ENCODE results near the gene FBXW8.
A peak's percentile ranks its signal among the peaks of the same experiment; 100 is the strongest.

Gene FBXW8

DNA sequence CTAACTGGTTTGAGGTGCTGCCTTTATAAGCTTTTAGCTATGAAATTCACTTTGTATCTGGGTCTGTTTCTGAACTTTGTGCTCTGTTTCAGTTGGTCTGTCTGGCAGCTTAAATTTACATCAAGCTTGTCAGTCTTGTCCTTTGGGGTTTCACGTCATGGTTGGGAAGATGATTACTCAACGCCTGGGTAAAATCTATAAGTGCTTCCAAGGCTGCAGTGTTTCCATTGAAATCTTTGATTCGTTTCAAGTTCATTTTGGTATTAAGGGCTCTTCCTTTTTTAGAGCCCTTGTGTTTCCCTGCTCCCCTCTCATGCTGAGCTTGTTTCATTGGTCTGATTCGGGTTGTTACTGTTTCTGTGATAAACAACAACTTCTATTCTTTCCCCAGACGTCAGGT lies 58.2 kb downstream of the FBXW8 start:
- no peak for DNase-seq (ENCODE audit: low read depth)
- Histone ChIP-seq H3K4me3 (ENCODE audit: low read length) (no peak overlapping the region), H3K27me3 (replicated peaks; ENCODE audit: control insufficient read depth, insufficient read depth, low read length) (no peaks in the 10 kb centered on the region), H3K4me1 (ENCODE audit: control insufficient read depth, insufficient read depth, low read length) (peaks cover 8% of the 10 kb centered on the region), H3K9ac (ENCODE audit: low read length) (no peak overlapping the region), H3K36me3 (ENCODE audit: control insufficient read depth, insufficient read depth, low read length, severe bottlenecking) (peaks cover 41% of the 10 kb centered on the region), H3K9me3 (ENCODE audit: control insufficient read depth, low read length) (no peaks in the 10 kb centered on the region)

DNA sequence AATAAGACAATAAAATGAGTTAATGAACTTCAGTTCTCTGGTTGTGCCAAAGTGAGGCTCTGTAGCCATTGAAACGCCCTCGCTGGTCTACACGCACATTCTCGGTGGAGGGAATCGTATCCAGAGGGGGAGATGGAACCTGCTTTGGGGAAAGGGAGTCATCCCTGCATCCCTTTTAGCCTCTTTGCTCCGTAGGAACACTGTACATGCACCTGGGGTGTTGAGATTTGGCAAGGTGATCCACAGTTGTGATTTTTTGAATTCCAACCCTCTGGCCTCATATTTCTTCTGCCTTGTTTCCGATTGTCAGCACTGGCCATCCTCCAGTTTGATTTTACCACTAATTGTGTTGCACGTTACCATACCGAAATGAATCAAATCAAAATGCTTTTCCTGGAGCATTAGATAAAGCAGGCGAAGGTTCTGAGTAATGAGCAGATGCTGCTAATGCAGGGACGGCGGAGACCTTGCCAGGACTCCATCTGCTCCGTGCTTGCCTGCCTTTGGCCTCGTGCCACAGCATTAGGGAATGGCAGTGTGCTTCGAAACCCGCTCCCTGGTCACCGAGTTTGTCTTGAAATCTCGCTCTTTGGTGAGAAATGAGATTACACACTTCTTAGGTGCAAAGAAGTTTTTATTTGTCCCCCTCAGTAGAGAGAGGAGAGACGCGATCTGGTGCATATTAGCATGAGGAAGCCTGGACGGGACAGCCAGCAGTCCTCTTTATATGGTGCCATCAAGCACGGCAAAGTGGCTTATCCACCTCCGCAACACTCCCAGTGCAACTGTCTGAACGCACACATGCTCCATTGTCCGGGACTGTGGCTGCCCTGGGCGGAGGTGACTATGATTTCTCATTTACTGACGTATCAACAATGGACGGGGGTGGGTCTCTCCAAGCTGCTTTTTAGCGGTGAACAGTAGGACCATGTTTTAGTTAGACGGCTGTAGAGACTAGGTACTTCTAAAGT lies 59.1 kb downstream of the FBXW8 start:
- no peak overlapping the region for H3K9ac ChIP-seq (ENCODE audit: low read length)
- H3K4me1 ChIP-seq (ENCODE audit: control insufficient read depth, insufficient read depth, low read length) = peaks cover 8% of the 10 kb centered on the region
- no peak for DNase-seq (ENCODE audit: low read depth)
- H3K9me3 ChIP-seq (ENCODE audit: control insufficient read depth, low read length) = no peaks in the 10 kb centered on the region
- no peaks in the 10 kb centered on the region for H3K27me3 ChIP-seq (replicated peaks; ENCODE audit: control insufficient read depth, insufficient read depth, low read length)
- H3K36me3 ChIP-seq (ENCODE audit: control insufficient read depth, insufficient read depth, low read length, severe bottlenecking) = peaks cover 41% of the 10 kb centered on the region
- no peak overlapping the region for H3K4me3 ChIP-seq (ENCODE audit: low read length)

DNA sequence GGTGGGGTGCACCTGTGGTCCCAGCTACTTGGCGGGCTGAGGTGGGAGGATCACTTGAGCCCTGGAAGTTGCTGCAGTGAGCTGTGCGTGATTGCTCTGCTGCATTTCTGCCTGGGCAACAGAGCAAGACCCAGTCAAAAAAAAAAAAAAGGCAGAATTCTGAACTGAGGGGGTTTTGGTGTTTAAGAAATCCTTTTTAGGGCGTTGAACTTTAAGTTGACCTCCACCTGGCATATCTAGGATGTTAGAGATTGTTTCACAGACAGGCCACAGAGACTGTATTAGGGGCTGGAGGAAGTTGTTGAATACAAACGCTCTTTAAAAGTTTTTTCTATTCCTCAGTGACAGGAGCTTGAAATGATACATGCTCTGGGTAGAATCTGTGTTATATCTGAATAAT lies 60.5 kb downstream of the FBXW8 start:
- peaks cover 19% of the 10 kb centered on the region for H3K4me1 ChIP-seq (ENCODE audit: control insufficient read depth, insufficient read depth, low read length)
- H3K9me3 ChIP-seq (ENCODE audit: control insufficient read depth, low read length) = no peaks in the 10 kb centered on the region
- H3K27me3 ChIP-seq (replicated peaks; ENCODE audit: control insufficient read depth, insufficient read depth, low read length) = no peaks in the 10 kb centered on the region
- no peak for DNase-seq (ENCODE audit: low read depth)
- H3K36me3 ChIP-seq (ENCODE audit: control insufficient read depth, insufficient read depth, low read length, severe bottlenecking) = peaks cover 29% of the 10 kb centered on the region
- H3K9ac ChIP-seq (ENCODE audit: low read length) = no peak overlapping the region
- H3K4me3 ChIP-seq (ENCODE audit: low read length) = no peak overlapping the region

DNA sequence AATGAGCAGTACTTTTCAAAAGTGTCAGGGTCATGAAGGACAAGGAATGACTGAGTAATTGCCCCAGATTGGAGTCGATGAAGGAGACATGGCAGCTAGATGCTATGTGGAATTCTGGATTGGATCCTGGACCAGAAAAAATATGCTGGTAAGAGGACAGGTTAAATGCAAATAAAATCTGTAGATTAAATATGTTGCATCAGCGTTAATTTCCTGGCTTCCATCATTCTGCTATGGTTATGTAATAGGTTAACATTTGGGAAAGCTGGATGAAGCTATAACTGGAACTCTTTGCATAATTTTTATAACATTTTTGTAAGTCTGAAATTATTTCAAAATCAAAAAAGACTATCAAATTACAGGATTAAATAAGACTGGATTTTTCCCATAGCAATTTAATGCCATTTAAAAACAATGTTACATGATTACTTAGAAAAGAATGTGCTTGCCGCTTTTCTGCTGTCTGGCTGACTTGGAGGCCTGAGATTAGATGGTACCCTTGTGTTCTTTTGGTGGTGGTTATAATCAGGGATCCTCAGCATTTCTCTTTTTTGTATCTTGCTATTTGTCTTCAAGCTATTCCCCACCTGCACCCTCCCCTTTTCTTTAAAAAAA lies 65.1 kb downstream of the FBXW8 start:
- peak; percentile 81 for DNase-seq (ENCODE audit: low read depth)
- Histone ChIP-seq H3K9me3 (ENCODE audit: control insufficient read depth, low read length) (no peaks in the 10 kb centered on the region), H3K36me3 (ENCODE audit: control insufficient read depth, insufficient read depth, low read length, severe bottlenecking) (peaks cover 15% of the 10 kb centered on the region), H3K27me3 (replicated peaks; ENCODE audit: control insufficient read depth, insufficient read depth, low read length) (no peaks in the 10 kb centered on the region), H3K4me3 (ENCODE audit: low read length) (no peak overlapping the region), H3K4me1 (ENCODE audit: control insufficient read depth, insufficient read depth, low read length) (peaks cover 25% of the 10 kb centered on the region), H3K9ac (ENCODE audit: low read length) (no peak overlapping the region)

DNA sequence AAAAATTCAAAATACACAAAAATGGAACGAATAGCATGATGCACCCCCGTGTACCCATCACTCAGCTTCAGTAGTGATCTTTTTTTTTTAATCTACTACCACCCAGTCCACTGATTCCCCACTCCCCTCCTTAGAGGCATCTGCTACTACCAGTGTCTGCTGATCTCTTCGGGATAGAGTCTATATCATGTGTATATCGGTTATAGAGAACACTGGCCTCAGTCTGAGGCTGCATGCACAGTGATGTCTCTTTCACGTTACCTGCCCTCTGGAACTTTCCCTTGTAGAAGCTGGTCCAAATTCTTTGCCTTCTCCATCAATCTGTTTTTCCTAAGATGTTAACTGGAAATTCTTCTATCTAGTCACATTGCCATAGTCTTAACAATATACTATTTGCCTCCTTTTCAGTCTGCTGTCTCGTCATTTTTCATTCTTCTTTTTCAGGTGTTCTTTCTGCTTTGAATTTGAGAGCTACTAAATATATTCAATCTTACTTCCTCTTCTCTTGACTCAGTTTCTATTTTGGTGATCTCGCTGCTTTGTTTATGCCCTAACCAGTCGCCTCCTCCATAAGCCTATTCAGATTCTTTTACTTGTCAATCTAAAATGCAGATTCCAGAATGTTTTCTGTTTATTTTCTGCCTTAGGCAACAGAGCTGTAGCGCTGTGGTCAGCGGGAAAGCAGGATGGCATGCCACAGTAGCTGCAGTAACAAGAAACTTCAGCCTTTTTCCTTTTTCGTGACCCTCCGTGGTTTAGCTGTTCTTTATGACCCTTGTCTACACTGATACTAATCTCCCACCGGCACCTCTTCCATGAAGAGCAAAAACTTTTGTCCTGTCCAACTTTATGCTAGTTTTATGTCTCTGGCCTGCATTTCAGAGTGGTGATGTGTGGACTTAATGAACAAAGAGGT lies 67.0 kb downstream of the FBXW8 start:
- peaks cover 13% of the 10 kb centered on the region for H3K36me3 ChIP-seq (ENCODE audit: control insufficient read depth, insufficient read depth, low read length, severe bottlenecking)
- H3K27me3 ChIP-seq (replicated peaks; ENCODE audit: control insufficient read depth, insufficient read depth, low read length) = no peaks in the 10 kb centered on the region
- H3K9ac ChIP-seq (ENCODE audit: low read length) = no peak overlapping the region
- no peak overlapping the region for H3K4me3 ChIP-seq (ENCODE audit: low read length)
- no peaks in the 10 kb centered on the region for H3K9me3 ChIP-seq (ENCODE audit: control insufficient read depth, low read length)
- DNase-seq (ENCODE audit: low read depth) = peak; percentile 59
- peaks cover 32% of the 10 kb centered on the region for H3K4me1 ChIP-seq (ENCODE audit: control insufficient read depth, insufficient read depth, low read length)

DNA sequence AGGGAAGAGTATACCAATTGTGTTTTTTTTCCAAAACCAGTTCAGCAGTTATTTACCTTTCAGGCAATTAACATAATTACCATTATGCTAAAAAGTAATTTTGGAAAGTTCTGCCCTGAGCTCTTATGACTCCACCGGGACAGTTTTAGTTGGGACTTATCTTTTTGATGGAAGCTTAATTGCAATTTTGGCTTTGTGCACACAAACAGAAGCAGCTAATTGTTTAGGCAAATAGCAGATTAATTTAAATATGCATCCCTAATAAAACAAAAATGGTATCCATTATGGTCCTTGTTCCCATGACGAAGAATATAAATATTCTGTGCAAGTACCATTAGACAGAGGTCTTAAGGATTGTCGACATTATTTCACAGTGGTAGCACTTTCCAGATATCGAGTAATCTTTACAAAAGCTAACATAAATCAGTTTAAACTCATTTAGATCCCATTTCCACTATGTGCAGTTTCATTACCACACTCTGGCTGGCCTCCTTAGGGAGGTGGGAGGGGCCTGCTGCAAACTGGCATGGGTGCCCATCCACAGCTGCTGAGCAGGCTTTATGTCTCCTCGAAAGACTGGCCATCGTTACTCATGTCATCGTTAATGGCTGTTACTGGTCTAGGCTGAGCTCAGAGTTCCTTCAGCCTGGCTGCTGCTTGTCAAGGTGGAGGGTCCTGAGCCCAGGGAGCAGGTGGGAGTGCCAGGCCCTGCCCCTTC lies 68.2 kb downstream of the FBXW8 start:
- no peak overlapping the region for H3K9ac ChIP-seq (ENCODE audit: low read length)
- no peak overlapping the region for H3K4me3 ChIP-seq (ENCODE audit: low read length)
- H3K27me3 ChIP-seq (replicated peaks; ENCODE audit: control insufficient read depth, insufficient read depth, low read length) = no peaks in the 10 kb centered on the region
- H3K36me3 ChIP-seq (ENCODE audit: control insufficient read depth, insufficient read depth, low read length, severe bottlenecking) = peaks cover 1% of the 10 kb centered on the region
- no peak for DNase-seq (ENCODE audit: low read depth)
- peaks cover 41% of the 10 kb centered on the region for H3K4me1 ChIP-seq (ENCODE audit: control insufficient read depth, insufficient read depth, low read length)
- no peaks in the 10 kb centered on the region for H3K9me3 ChIP-seq (ENCODE audit: control insufficient read depth, low read length)

DNA sequence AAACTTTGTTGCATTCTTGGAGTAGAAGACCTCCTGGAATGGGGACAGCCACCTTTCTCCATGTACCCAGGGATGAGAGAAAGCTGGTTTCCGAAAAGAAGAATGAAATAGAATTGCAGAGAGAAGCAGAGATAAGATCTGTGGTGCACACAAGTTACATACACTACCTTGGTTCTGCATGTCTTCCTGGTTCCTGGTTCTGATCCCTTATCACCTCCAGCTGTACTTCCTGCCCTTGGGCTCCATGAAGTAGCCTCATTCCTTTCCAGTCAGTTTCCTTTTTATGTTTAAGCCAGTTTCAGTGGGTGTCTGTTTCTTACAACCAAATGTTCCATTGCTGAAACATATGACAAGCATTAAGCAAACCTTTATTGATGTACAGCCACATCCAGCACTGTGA lies 69.3 kb downstream of the FBXW8 start:
- H3K27me3 ChIP-seq (replicated peaks; ENCODE audit: control insufficient read depth, insufficient read depth, low read length) = no peaks in the 10 kb centered on the region
- H3K9me3 ChIP-seq (ENCODE audit: control insufficient read depth, low read length) = no peaks in the 10 kb centered on the region
- no peak overlapping the region for H3K4me3 ChIP-seq (ENCODE audit: low read length)
- peak; percentile 38 for DNase-seq (ENCODE audit: low read depth)
- no peak overlapping the region for H3K9ac ChIP-seq (ENCODE audit: low read length)
- H3K36me3 ChIP-seq (ENCODE audit: control insufficient read depth, insufficient read depth, low read length, severe bottlenecking) = no peaks in the 10 kb centered on the region
- H3K4me1 ChIP-seq (ENCODE audit: control insufficient read depth, insufficient read depth, low read length) = peaks cover 41% of the 10 kb centered on the region

DNA sequence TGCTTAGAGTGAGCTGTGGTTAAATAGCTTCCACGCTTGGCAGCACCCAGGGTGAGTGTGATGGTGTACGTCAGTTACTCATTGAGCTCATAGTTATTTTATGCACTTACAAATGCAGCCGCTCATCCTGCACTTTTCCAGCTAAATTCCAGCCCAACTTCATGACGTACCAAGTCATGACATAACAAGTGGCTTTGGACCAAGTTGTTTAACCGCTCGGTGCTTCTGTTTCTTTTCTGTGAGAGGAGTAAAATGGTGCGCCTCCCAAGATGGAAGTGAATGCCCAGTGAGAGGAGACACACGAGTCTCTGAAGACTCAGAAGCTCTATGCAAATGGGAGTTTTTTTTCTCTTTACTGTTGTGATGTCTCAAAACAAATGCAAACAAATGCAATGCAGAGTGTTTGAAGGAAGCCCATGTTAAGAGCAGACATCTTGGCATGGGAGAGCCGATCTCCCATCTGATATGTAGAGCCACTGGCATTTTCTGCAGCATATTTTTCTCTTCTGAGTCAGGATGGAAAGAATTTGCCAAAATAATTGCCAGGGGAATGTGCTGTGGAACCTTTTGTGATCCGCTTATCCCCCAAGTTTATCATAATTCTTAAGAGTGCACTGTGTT lies 72.2 kb downstream of the FBXW8 start:
- Histone ChIP-seq H3K9ac (ENCODE audit: low read length) (peak overlapping the region; percentile 30), H3K4me1 (ENCODE audit: control insufficient read depth, insufficient read depth, low read length) (peaks cover 30% of the 10 kb centered on the region), H3K4me3 (ENCODE audit: low read length) (peak overlapping the region; percentile 72), H3K36me3 (ENCODE audit: control insufficient read depth, insufficient read depth, low read length, severe bottlenecking) (peaks cover 7% of the 10 kb centered on the region), H3K27me3 (replicated peaks; ENCODE audit: control insufficient read depth, insufficient read depth, low read length) (no peaks in the 10 kb centered on the region), H3K9me3 (ENCODE audit: control insufficient read depth, low read length) (no peaks in the 10 kb centered on the region)
- peak; percentile 83 for DNase-seq (ENCODE audit: low read depth)

DNA sequence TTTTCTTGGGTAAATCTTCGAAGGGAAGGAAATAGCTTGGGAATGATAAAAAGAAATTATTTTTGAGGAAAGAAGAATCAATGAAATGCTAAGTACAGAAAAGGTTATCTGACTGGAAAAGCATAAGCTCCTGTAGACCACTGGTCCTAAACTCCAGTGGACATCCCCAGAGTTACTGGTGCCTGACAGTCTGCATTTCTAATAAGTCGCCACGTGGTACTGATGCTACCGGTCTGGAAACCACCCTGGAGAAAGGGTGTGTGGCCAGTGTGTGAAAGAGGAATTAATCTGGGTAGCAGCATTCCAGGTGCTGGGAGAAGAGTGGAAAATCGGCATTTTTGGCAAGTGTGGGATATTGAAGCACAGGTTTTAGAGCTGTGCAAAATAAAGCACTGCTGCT lies 73.3 kb downstream of the FBXW8 start:
- no peaks in the 10 kb centered on the region for H3K27me3 ChIP-seq (replicated peaks; ENCODE audit: control insufficient read depth, insufficient read depth, low read length)
- H3K36me3 ChIP-seq (ENCODE audit: control insufficient read depth, insufficient read depth, low read length, severe bottlenecking) = peaks cover 13% of the 10 kb centered on the region
- H3K9ac ChIP-seq (ENCODE audit: low read length) = no peak overlapping the region
- H3K4me1 ChIP-seq (ENCODE audit: control insufficient read depth, insufficient read depth, low read length) = peaks cover 28% of the 10 kb centered on the region
- H3K9me3 ChIP-seq (ENCODE audit: control insufficient read depth, low read length) = no peaks in the 10 kb centered on the region
- DNase-seq (ENCODE audit: low read depth) = no peak
- no peak overlapping the region for H3K4me3 ChIP-seq (ENCODE audit: low read length)

DNA sequence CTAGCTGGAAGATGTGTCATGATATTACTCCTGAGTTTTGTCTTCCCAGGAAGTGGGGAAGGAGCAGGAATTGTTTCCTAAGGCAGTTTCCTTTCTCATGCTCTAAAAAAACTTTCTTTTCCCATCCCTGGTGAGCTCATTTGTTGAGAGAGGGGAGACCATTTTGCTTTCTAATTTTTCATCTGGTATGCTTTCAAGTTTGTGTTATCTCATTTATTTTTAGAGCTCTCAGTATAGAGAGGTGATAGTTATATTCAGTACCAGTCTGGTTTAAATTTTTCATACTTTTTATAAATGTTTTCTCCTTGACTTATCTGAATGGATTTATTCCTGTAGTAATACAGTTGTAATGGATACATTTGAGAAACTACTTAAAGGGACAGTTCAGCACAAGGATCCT lies 79.6 kb downstream of the FBXW8 start:
- peaks cover 26% of the 10 kb centered on the region for H3K36me3 ChIP-seq (ENCODE audit: control insufficient read depth, insufficient read depth, low read length, severe bottlenecking)
- H3K9me3 ChIP-seq (ENCODE audit: control insufficient read depth, low read length) = no peaks in the 10 kb centered on the region
- H3K9ac ChIP-seq (ENCODE audit: low read length) = no peak overlapping the region
- H3K4me1 ChIP-seq (ENCODE audit: control insufficient read depth, insufficient read depth, low read length) = peaks cover 9% of the 10 kb centered on the region
- DNase-seq (ENCODE audit: low read depth) = no peak
- H3K4me3 ChIP-seq (ENCODE audit: low read length) = no peak overlapping the region
- H3K27me3 ChIP-seq (replicated peaks; ENCODE audit: control insufficient read depth, insufficient read depth, low read length) = no peaks in the 10 kb centered on the region
